IPS DF 6.9 (cell line): ENCODE data around the gene FBXO17.

ENCODE experiments used
- DNase-seq: peaks from one replicate; pipeline ENCODE4 v3.0.0-alpha.2; 2013; ENCODE audit warnings: low read depth, low spot score
- H3K27ac ChIP-seq: one replicate; pipeline ENCODE4 v1.5.1; 2013; ENCODE audit warnings: low read length, control low read depth
- H3K27me3 ChIP-seq: 2 replicates; pipeline ENCODE4 v1.6.1; 2013; ENCODE audit warnings: mild to moderate bottlenecking, low read length; ENCODE audit not compliant: control insufficient read depth, insufficient read depth
- H3K36me3 ChIP-seq: 2 replicates; pipeline ENCODE4 v1.6.1; 2013; ENCODE audit warnings: low read length; ENCODE audit not compliant: control insufficient read depth, insufficient read depth
- H3K4me1 ChIP-seq: 2 replicates; pipeline ENCODE4 v1.6.1; 2013; ENCODE audit warnings: low read length; ENCODE audit not compliant: control insufficient read depth, insufficient read depth
- H3K4me3 ChIP-seq: 2 replicates; pipeline ENCODE4 v1.5.1; 2013; ENCODE audit warnings: mild to moderate bottlenecking, low read length
- H3K9me3 ChIP-seq: 2 replicates; pipeline ENCODE4 v1.6.1; 2013; ENCODE audit warnings: low read length, inconsistent platforms; ENCODE audit not compliant: control insufficient read depth, insufficient read depth
- WGBS: extraction: QIAGEN DNeasy Blood & Tissue Kit; methylation state at CpG from one replicate; pipeline ENCODE4 v1.1.7; 2013; ENCODE audit warnings: mixed read lengths, missing lambda C conversion rate; ENCODE audit not compliant: insufficient read length, insufficient coverage; 5-methylcytosine and 5-hydroxymethylcytosine counted together

The FBXO17 gene

GRCh38 chr19:38904581-38905539 is 70.7 kb downstream of the FBXO17 start:
- H3K27ac ChIP-seq: no peak overlapping the region
- no peak overlapping the region for H3K4me3 ChIP-seq
- no CpG with 5 or more reads among the region's 35 CpGs for WGBS
- no peaks in the 10 kb centered on the region for H3K9me3 ChIP-seq
- peaks cover 10% of the 10 kb centered on the region for H3K36me3 ChIP-seq
- no peak for DNase-seq
- H3K4me1 ChIP-seq: peaks cover 2% of the 10 kb centered on the region
- no peaks in the 10 kb centered on the region for H3K27me3 ChIP-seq

- DNase-seq: no peak
- H3K4me1 ChIP-seq: no peaks in the 10 kb centered on the region
- peaks cover 7% of the 10 kb centered on the region for H3K36me3 ChIP-seq
- no peaks in the 10 kb centered on the region for H3K9me3 ChIP-seq
- WGBS: no CpG with 5 or more reads among the region's 1 CpG
- H3K4me3 ChIP-seq: no peak overlapping the region
- H3K27ac ChIP-seq: no peak overlapping the region
- no peaks in the 10 kb centered on the region for H3K27me3 ChIP-seq
These were observed 73.9 kb downstream of the FBXO17 start for GRCh38 chr19:38901683-38902082.

- peaks cover 7% of the 10 kb centered on the region for H3K36me3 ChIP-seq
- H3K4me3 ChIP-seq: no peak overlapping the region; the same call in 1 of the 2 replicates
- no CpG with 5 or more reads among the region's 3 CpGs for WGBS
- H3K27ac ChIP-seq: no peak overlapping the region
- DNase-seq: no peak
- no peaks in the 10 kb centered on the region for H3K9me3 ChIP-seq
- no peaks in the 10 kb centered on the region for H3K27me3 ChIP-seq
- no peaks in the 10 kb centered on the region for H3K4me1 ChIP-seq
These were observed 74.8 kb downstream of the FBXO17 start for GRCh38 chr19:38900743-38901190.

GRCh38 chr19:38900202-38900629 is 75.3 kb downstream of the FBXO17 start:
- H3K27ac ChIP-seq: no peak overlapping the region
- H3K4me1 ChIP-seq: no peaks in the 10 kb centered on the region
- 100% methylated on average over 1 of the region's 8 CpGs for WGBS
- no peaks in the 10 kb centered on the region for H3K9me3 ChIP-seq
- no peaks in the 10 kb centered on the region for H3K27me3 ChIP-seq
- peaks cover 3% of the 10 kb centered on the region for H3K36me3 ChIP-seq
- peak overlapping the region; percentile 82; the same call in 1 of the 2 replicates for H3K4me3 ChIP-seq
- DNase-seq: no peak

- Histone ChIP-seq H3K9me3 (no peaks in the 10 kb centered on the region), H3K27ac (no peak within 1 kb of the TSS), H3K27me3 (no peaks in the 10 kb centered on the region), H3K4me3 (peak within 1 kb of the TSS; percentile 82; the same call in 1 of the 2 replicates), H3K36me3 (no peaks in the 10 kb centered on the region; the same call in 1 of the 2 replicates), H3K4me1 (no peaks in the 10 kb centered on the region)
- peak; percentile 99 for DNase-seq
- no CpG with 5 or more reads among the region's 64 CpGs for WGBS
These were observed 75.9 kb downstream of the FBXO17 start, which contains the start of the genes NFKBIB and SIRT2 for GRCh38 chr19:38899447-38900201. Gene NFKBIB, plus strand, starts transcription at chr19:38899969. Its CDS starts 64 bp downstream, at chr19:38900033. Gene SIRT2, minus strand, starts transcription at chr19:38899618. Its CDS starts 97 bp downstream, at chr19:38899521.

GRCh38 chr19:38898788-38899446 is 76.6 kb downstream of the FBXO17 start:
- Histone ChIP-seq H3K4me1 (no peaks in the 10 kb centered on the region), H3K27me3 (no peaks in the 10 kb centered on the region), H3K4me3 (peak overlapping the region; percentile 77; the same call in 1 of the 2 replicates), H3K36me3 (no peaks in the 10 kb centered on the region; the same call in 1 of the 2 replicates), H3K9me3 (no peaks in the 10 kb centered on the region), H3K27ac (no peak overlapping the region)
- no peak for DNase-seq
- WGBS: no CpG with 5 or more reads among the region's 25 CpGs

GRCh38 chr19:38894968-38895367 is 80.6 kb downstream of the FBXO17 start:
- no peaks in the 10 kb centered on the region for H3K9me3 ChIP-seq
- DNase-seq: no peak
- no peaks in the 10 kb centered on the region for H3K36me3 ChIP-seq
- no peak overlapping the region for H3K4me3 ChIP-seq
- no CpG with 5 or more reads among the region's 9 CpGs for WGBS
- H3K27me3 ChIP-seq: no peaks in the 10 kb centered on the region
- H3K4me1 ChIP-seq: no peaks in the 10 kb centered on the region
- no peak overlapping the region for H3K27ac ChIP-seq

- no peak overlapping the region for H3K27ac ChIP-seq
- H3K4me1 ChIP-seq: no peaks in the 10 kb centered on the region
- H3K27me3 ChIP-seq: no peaks in the 10 kb centered on the region
- no peak for DNase-seq
- no peaks in the 10 kb centered on the region for H3K36me3 ChIP-seq
- no peak overlapping the region for H3K4me3 ChIP-seq
- H3K9me3 ChIP-seq: no peaks in the 10 kb centered on the region
- WGBS: no CpG with 5 or more reads among the region's 14 CpGs
These were observed 82.2 kb downstream of the FBXO17 start for GRCh38 chr19:38893341-38893771.

GRCh38 chr19:38892841-38893240 is 82.7 kb downstream of the FBXO17 start:
- Histone ChIP-seq H3K9me3 (no peaks in the 10 kb centered on the region), H3K27ac (no peak overlapping the region), H3K4me1 (no peaks in the 10 kb centered on the region), H3K4me3 (no peak overlapping the region), H3K36me3 (no peaks in the 10 kb centered on the region), H3K27me3 (no peaks in the 10 kb centered on the region)
- DNase-seq: no peak
- WGBS: no CpG with 5 or more reads among the region's 5 CpGs

- no peaks in the 10 kb centered on the region for H3K9me3 ChIP-seq
- no peaks in the 10 kb centered on the region for H3K36me3 ChIP-seq
- DNase-seq: no peak
- H3K4me1 ChIP-seq: no peaks in the 10 kb centered on the region
- no peak overlapping the region for H3K4me3 ChIP-seq
- H3K27ac ChIP-seq: no peak overlapping the region
- WGBS: no CpG with 5 or more reads among the region's 6 CpGs
- no peaks in the 10 kb centered on the region for H3K27me3 ChIP-seq
These were observed 83.8 kb downstream of the FBXO17 start for GRCh38 chr19:38891771-38892170.
